Stimulated activated CD8-positive, alpha-beta memory T cell treated with anti-CD3 and anti-CD28 coated beads, Interleukin-12 subunit alpha, Interleukin-12 subunit beta, amount 100 ng/mL, for 4 hours (primary cell): ENCODE measurements around the gene CDH4.

Experiments used
- DNase-seq: peaks from one replicate; pipeline ENCODE4 v3.0.0-alpha.2; 2020; ENCODE audit warnings: low read depth

The CDH4 gene

GRCh38 chr20:61670274-61670673 is 418.2 kb downstream of the CDH4 start:
- DNase-seq: no peak

- DNase-seq: no peak
Observed at GRCh38 chr20:61671559-61671958, 419.5 kb downstream of the CDH4 start.

GRCh38 chr20:61673152-61673847 is 421.2 kb downstream of the CDH4 start:
- no peak for DNase-seq

GRCh38 chr20:61674121-61674520 is 422.1 kb downstream of the CDH4 start:
- DNase-seq: no peak

GRCh38 chr20:61674688-61675087 is 422.6 kb downstream of the CDH4 start:
- no peak for DNase-seq

GRCh38 chr20:61677928-61678327 is 425.9 kb downstream of the CDH4 start:
- DNase-seq: no peak

- DNase-seq: no peak
Observed at GRCh38 chr20:61678437-61678836, 426.4 kb downstream of the CDH4 start.

GRCh38 chr20:61679473-61679872 is 427.4 kb downstream of the CDH4 start:
- no peak for DNase-seq

GRCh38 chr20:61680096-61680495 is 428.0 kb downstream of the CDH4 start:
- no peak for DNase-seq

GRCh38 chr20:61682114-61682995 is 430.3 kb downstream of the CDH4 start:
- DNase-seq: no peak

GRCh38 chr20:61682996-61683681 is 431.1 kb downstream of the CDH4 start:
- no peak for DNase-seq

GRCh38 chr20:61683721-61684120 is 431.7 kb downstream of the CDH4 start:
- no peak for DNase-seq

GRCh38 chr20:61684136-61684535 is 432.1 kb downstream of the CDH4 start:
- DNase-seq: no peak

- DNase-seq: no peak
Observed at GRCh38 chr20:61684583-61685235, 432.6 kb downstream of the CDH4 start.

GRCh38 chr20:61685462-61685861 is 433.4 kb downstream of the CDH4 start:
- no peak for DNase-seq

- no peak for DNase-seq
Observed at GRCh38 chr20:61686051-61686936, 434.2 kb downstream of the CDH4 start.

GRCh38 chr20:61688411-61688810 is 436.4 kb downstream of the CDH4 start:
- no peak for DNase-seq

GRCh38 chr20:61690150-61690549 is 438.1 kb downstream of the CDH4 start:
- no peak for DNase-seq

- DNase-seq: no peak
Observed at GRCh38 chr20:61690993-61691838, 439.2 kb downstream of the CDH4 start.

- DNase-seq: no peak
Observed at GRCh38 chr20:61691978-61692377, 439.9 kb downstream of the CDH4 start.
